ENCODE results near the gene KCNC1. TPM values are rescaled to one million over a fixed set of nuclear protein-coding genes. Genes with fewer than 3 reads are reported as not detected.

The KCNC1 gene
- total and polyA plus RNA-seq, 4 donors, result 0.54 TPM; not detected in 3

GRCh38 chr11:17777738-17778091, 43.1 kb downstream of the KCNC1 start:
- H3K27me3 ChIP-seq (ENCODE audit: control insufficient read depth in 4 of 4, insufficient read depth in 4 of 4, low read length in 3 of 4), result no peaks in the 10 kb centered on the region
- TF ChIP-seq NR2F2 (IDR thresholded peaks at IDR 0.05) (no peak), CTCF (IDR thresholded peaks at IDR 0.05; ENCODE audit: low read depth, low read length, missing input control) (no peak), MAX (IDR thresholded peaks at IDR 0.05) (no peak), EGR1 (IDR thresholded peaks at IDR 0.05; ENCODE audit: low read depth in 2 of 2) (no peak), REST (IDR thresholded peaks at IDR 0.05) (no peak), FOXA1 (IDR thresholded peaks at IDR 0.05) (no peak), TAF1 (conservative IDR thresholded peaks at IDR 0.05) (no peak), SP1 (IDR thresholded peaks at IDR 0.05) (no peak), RAD21 (IDR thresholded peaks at IDR 0.05) (no peak), FOXA2 (IDR thresholded peaks at IDR 0.05) (no peak), ATF3 (IDR thresholded peaks at IDR 0.05) (no peak), JUND (IDR thresholded peaks at IDR 0.05) (no peak)
- H3K4me3 ChIP-seq (ENCODE audit: low read depth in 1 of 3, low read length in 3 of 3), result no peak overlapping the region
- no peak overlapping the region for H3K27ac ChIP-seq (ENCODE audit: low read depth in 1 of 2, low read length in 2 of 2)
- H3K9ac ChIP-seq (ENCODE audit: low read depth in 1 of 2, low read length in 2 of 2), result no peak overlapping the region
- DNase-seq (ENCODE audit: low spot score), result no peak
- peaks cover 0 to 3% (median 0%) of the 10 kb centered on the region in 4 donors for H3K4me1 ChIP-seq (ENCODE audit: control insufficient read depth in 4 of 4, insufficient read depth in 4 of 4, low read length in 3 of 4)
- no peaks in the 10 kb centered on the region for H3K36me3 ChIP-seq (ENCODE audit: control insufficient read depth in 4 of 4, insufficient read depth in 3 of 4, low read depth in 1 of 4, low read length in 3 of 4)
- WGBS, result 93% methylated on average over 13 of the region's 13 CpGs
- H3K9me3 ChIP-seq (ENCODE audit: control insufficient read depth in 4 of 4, low read length in 3 of 4), result no peaks in the 10 kb centered on the region

- 95% methylated on average over 5 of the region's 5 CpGs for WGBS
- no peak for DNase-seq (ENCODE audit: low spot score)
- H3K9me3 ChIP-seq (ENCODE audit: control insufficient read depth in 4 of 4, low read length in 3 of 4), result no peaks in the 10 kb centered on the region
These were observed 43.8 kb downstream of the KCNC1 start for GRCh38 chr11:17778352-17778751.

More at GRCh38 chr11:17778352-17778751, 43.8 kb downstream of the KCNC1 start:
- Histone ChIP-seq H3K9ac (ENCODE audit: low read depth in 1 of 2, low read length in 2 of 2) (no peak overlapping the region), H3K4me1 (ENCODE audit: control insufficient read depth in 4 of 4, insufficient read depth in 4 of 4, low read length in 3 of 4) (peaks cover 0 to 3% (median 0%) of the 10 kb centered on the region in 4 donors), H3K36me3 (ENCODE audit: control insufficient read depth in 4 of 4, insufficient read depth in 3 of 4, low read depth in 1 of 4, low read length in 3 of 4) (no peaks in the 10 kb centered on the region), H3K4me3 (ENCODE audit: low read depth in 1 of 3, low read length in 3 of 3) (no peak overlapping the region), H3K27me3 (ENCODE audit: control insufficient read depth in 4 of 4, insufficient read depth in 4 of 4, low read length in 3 of 4) (no peaks in the 10 kb centered on the region), H3K27ac (ENCODE audit: low read depth in 1 of 2, low read length in 2 of 2) (no peak overlapping the region)
- TF ChIP-seq RAD21 (IDR thresholded peaks at IDR 0.05) (no peak), TAF1 (conservative IDR thresholded peaks at IDR 0.05) (no peak), GABPA (IDR thresholded peaks at IDR 0.05 in 1 of 2, conservative IDR thresholded peaks at IDR 0.05 in 1 of 2) (no peak), YY1 (IDR thresholded peaks at IDR 0.05) (no peak)
